ENCODE results near the gene TTC1.
"Not testable (repeated sequence)": the region's sequence is repeated elsewhere in the genome, so short reads cannot be mapped to it uniquely, and the experiment has no call there.

DNA sequence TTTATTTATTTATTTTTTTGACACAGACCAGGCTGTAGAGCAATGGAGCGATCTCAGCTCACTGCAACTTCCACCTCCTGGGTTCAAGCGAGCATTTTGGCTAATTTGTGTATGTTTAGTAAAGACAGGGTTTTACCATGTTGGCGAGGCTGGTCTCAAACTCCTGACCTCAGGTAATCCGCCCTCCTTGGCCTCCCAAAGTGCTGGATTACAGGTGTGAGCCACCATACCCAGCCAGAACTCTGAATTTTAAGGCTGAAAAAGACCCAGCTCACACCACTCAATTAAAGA, 43.2 kb upstream of the TTC1 start:
- TF ChIP-seq, protein P1, sequence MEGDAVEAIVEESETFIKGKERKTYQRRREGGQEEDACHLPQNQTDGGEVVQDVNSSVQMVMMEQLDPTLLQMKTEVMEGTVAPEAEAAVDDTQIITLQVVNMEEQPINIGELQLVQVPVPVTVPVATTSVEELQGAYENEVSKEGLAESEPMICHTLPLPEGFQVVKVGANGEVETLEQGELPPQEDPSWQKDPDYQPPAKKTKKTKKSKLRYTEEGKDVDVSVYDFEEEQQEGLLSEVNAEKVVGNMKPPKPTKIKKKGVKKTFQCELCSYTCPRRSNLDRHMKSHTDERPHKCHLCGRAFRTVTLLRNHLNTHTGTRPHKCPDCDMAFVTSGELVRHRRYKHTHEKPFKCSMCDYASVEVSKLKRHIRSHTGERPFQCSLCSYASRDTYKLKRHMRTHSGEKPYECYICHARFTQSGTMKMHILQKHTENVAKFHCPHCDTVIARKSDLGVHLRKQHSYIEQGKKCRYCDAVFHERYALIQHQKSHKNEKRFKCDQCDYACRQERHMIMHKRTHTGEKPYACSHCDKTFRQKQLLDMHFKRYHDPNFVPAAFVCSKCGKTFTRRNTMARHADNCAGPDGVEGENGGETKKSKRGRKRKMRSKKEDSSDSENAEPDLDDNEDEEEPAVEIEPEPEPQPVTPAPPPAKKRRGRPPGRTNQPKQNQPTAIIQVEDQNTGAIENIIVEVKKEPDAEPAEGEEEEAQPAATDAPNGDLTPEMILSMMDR (IDR thresholded peaks at IDR 0.05): not testable (repeated sequence)
- TF ChIP-seq POLR2A, POLR2AphosphoS5, EP300 (IDR thresholded peaks at IDR 0.05): not testable (repeated sequence)
